DMS114 treated with DMSO at 0.1 percent for 48 hours (cell line): ENCODE results near the gene HYAL2.
"Not testable (repeated sequence)": the region's sequence is repeated elsewhere in the genome, so short reads cannot be mapped to it uniquely, and the experiment has no call there.

ENCODE experiments used
- DNase-seq: peaks from one replicate; lab custom pipeline; 2025; ENCODE audit not compliant: unreplicated experiment; lab: John Stamatoyannopoulos, UW

HYAL2 gene

GRCh38 chr3:50293079-50293801 lies 29.3 kb downstream of the HYAL2 start:
- no peak for DNase-seq

- DNase-seq: peak; percentile 92
Measured at GRCh38 chr3:50292159-50293078, 30.1 kb downstream of the HYAL2 start, which contains the start of gene IFRD2. TSS of gene IFRD2 (minus strand) at chr3:50292429. CDS start at chr3:50292274, 155 bp downstream.

- DNase-seq: no peak
Measured at GRCh38 chr3:50290161-50290641, 32.3 kb downstream of the HYAL2 start.

- DNase-seq: no peak
Measured at GRCh38 chr3:50289130-50289529, 33.4 kb downstream of the HYAL2 start.

- DNase-seq: no peak
Measured at GRCh38 chr3:50288387-50289007, 34.0 kb downstream of the HYAL2 start.

GRCh38 chr3:50287262-50287661 lies 35.3 kb downstream of the HYAL2 start:
- DNase-seq: no peak

GRCh38 chr3:50286322-50287227 lies 36.0 kb downstream of the HYAL2 start:
- no peak for DNase-seq

- not testable (repeated sequence) for DNase-seq
Measured at GRCh38 chr3:50284121-50284520, 38.4 kb downstream of the HYAL2 start.

- DNase-seq: no peak
Measured at GRCh38 chr3:50279255-50280016, 43.1 kb downstream of the HYAL2 start.

GRCh38 chr3:50278880-50279224 lies 43.7 kb downstream of the HYAL2 start, which contains the start of gene LSMEM2:
TSS of gene LSMEM2 (plus strand) at chr3:50279087. CDS start at chr3:50279114, 27 bp downstream.
- DNase-seq: no peak

GRCh38 chr3:50278123-50278879 lies 44.2 kb downstream of the HYAL2 start:
- no peak for DNase-seq

GRCh38 chr3:50276762-50277101 lies 45.8 kb downstream of the HYAL2 start:
- DNase-seq: no peak

GRCh38 chr3:50275996-50276761 lies 46.4 kb downstream of the HYAL2 start:
- DNase-seq: no peak

- no peak for DNase-seq
Measured at GRCh38 chr3:50275141-50275995, 47.2 kb downstream of the HYAL2 start.

- DNase-seq: no peak
Measured at GRCh38 chr3:50274371-50275104, 48.0 kb downstream of the HYAL2 start.

GRCh38 chr3:50273689-50274065 lies 48.9 kb downstream of the HYAL2 start:
- DNase-seq: no peak
